HG02571 (cell line): ENCODE results near the gene ZBTB42.

ENCODE experiments used
- ATAC-seq: cut with Tn5 transposase; IDR thresholded peaks from one replicate; pipeline ENCODE4 v1.9.1; 2021; ENCODE audit warnings: mild to moderate bottlenecking, moderate library complexity; ENCODE audit not compliant: unreplicated experiment

ZBTB42 gene

GRCh38 chr14:104800771-104801519 lies at the start of gene ZBTB42:
Gene ZBTB42 (plus strand): TSS chr14:104801101. CDS start chr14:104801198, 97 bp downstream.
- ATAC-seq, result peak; percentile 22

GRCh38 chr14:104751539-104752422 lies 49.1 kb upstream of the ZBTB42 start:
- no peak for ATAC-seq

- ATAC-seq, result peak; percentile 73
Observed at GRCh38 chr14:104752423-104752734, 48.5 kb upstream of the ZBTB42 start.

GRCh38 chr14:104752735-104753527 lies 48.0 kb upstream of the ZBTB42 start, which contains the start of gene SIVA1:
Gene SIVA1 (plus strand): TSS chr14:104753147. CDS start chr14:104753202, 55 bp downstream.
- peak; percentile 82 for ATAC-seq

- ATAC-seq, result no peak
Observed at GRCh38 chr14:104753528-104754212, 47.2 kb upstream of the ZBTB42 start.

GRCh38 chr14:104754213-104754851 lies 46.6 kb upstream of the ZBTB42 start:
- no peak for ATAC-seq

- ATAC-seq, result no peak
Observed at GRCh38 chr14:104755621-104756020, 45.3 kb upstream of the ZBTB42 start.

- ATAC-seq, result no peak
Observed at GRCh38 chr14:104756477-104757237, 44.2 kb upstream of the ZBTB42 start.

GRCh38 chr14:104757238-104757585 lies 43.7 kb upstream of the ZBTB42 start:
- no peak for ATAC-seq

GRCh38 chr14:104757681-104758392 lies 43.1 kb upstream of the ZBTB42 start:
- no peak for ATAC-seq

GRCh38 chr14:104758981-104759969 lies 41.6 kb upstream of the ZBTB42 start:
- ATAC-seq, result no peak

- no peak for ATAC-seq
Observed at GRCh38 chr14:104765517-104765916, 35.4 kb upstream of the ZBTB42 start.

GRCh38 chr14:104766256-104766862 lies 34.5 kb upstream of the ZBTB42 start:
- ATAC-seq, result no peak

- no peak for ATAC-seq
Observed at GRCh38 chr14:104766863-104767633, 33.9 kb upstream of the ZBTB42 start.

- no peak for ATAC-seq
Observed at GRCh38 chr14:104767634-104767918, 33.3 kb upstream of the ZBTB42 start.

- ATAC-seq, result peak; percentile 63
Observed at GRCh38 chr14:104768437-104769323, 32.2 kb upstream of the ZBTB42 start.
